A673 (cell line): ENCODE data around the gene RNGTT. TPM values are rescaled to one million over a fixed set of nuclear protein-coding genes. Genes with fewer than 3 reads are reported as not detected.

Experiments
- BruUV-seq: library from RNA; stranded (reverse); fragments of 400-500 nt; replicated peaks from 2 replicates; lab custom pipeline; 2021; lab: Mats Ljungman, UMichigan
- CTCF ChIA-PET: fragments of 300-600 bp; sonication (Branson Sonifier 250); formaldehyde crosslinking; loops from one replicate; lab custom pipeline; 2022; ENCODE audit warnings: antibody characterized with exemption; lab: Charles Lee
- POLR2A ChIA-PET: fragments of 300-600 bp; sonication (Branson Sonifier 250); formaldehyde crosslinking; loops from one replicate; lab custom pipeline; 2022; ENCODE audit warnings: antibody characterized with exemption; ENCODE audit not compliant: low non-redundant PET; lab: Charles Lee
- DNase-seq: peaks from one replicate; pipeline ENCODE4 v3.0.0-alpha.2; 2015; ENCODE audit warnings: low spot score
- H3K27ac ChIP-seq: fragments of 200-600 bp; sonication (generic); 2 replicates; pipeline ENCODE4 v1.5.1; 2016; ENCODE audit warnings: mixed run types, low read depth, mild to moderate bottlenecking, mixed read lengths, antibody characterized with exemption, low read length; ENCODE audit not compliant: poor library complexity, severe bottlenecking
- H3K27me3 ChIP-seq: fragments of 200-600 bp; sonication (generic); replicated peaks from 2 replicates; pipeline ENCODE4 v1.6.1; 2017; ENCODE audit warnings: mixed run types, low read depth, mild to moderate bottlenecking, mixed read lengths, antibody characterized with exemption, low read length; ENCODE audit not compliant: insufficient read depth, poor library complexity
- H3K36me3 ChIP-seq: fragments of 200-600 bp; sonication (generic); 2 replicates; pipeline ENCODE4 v1.6.1; 2016; ENCODE audit warnings: mixed run types, mild to moderate bottlenecking, mixed read lengths, antibody characterized with exemption, low read length; ENCODE audit not compliant: insufficient read depth, poor library complexity, severe bottlenecking
- H3K4me1 ChIP-seq: fragments of 200-600 bp; sonication (generic); 2 replicates; pipeline ENCODE4 v1.6.1; 2017; ENCODE audit warnings: mixed run types, mild to moderate bottlenecking, mixed read lengths, antibody characterized with exemption, low read length; ENCODE audit not compliant: insufficient read depth, poor library complexity, severe bottlenecking
- H3K4me3 ChIP-seq: fragments of 200-600 bp; sonication (generic); 2 replicates; pipeline ENCODE4 v1.5.1; 2016; ENCODE audit warnings: low read depth, mixed run types, mild to moderate bottlenecking, mixed read lengths, low read length; ENCODE audit not compliant: poor library complexity, severe bottlenecking
- H3K9me3 ChIP-seq: fragments of 200-600 bp; sonication (generic); 2 replicates; pipeline ENCODE4 v1.6.1; 2016; ENCODE audit warnings: mixed run types, low read depth, mild to moderate bottlenecking, mixed read lengths, antibody characterized with exemption, low read length; ENCODE audit not compliant: poor library complexity, severe bottlenecking
- EZH2 ChIP-seq: fragments of 200-600 bp; sonication (generic); IDR thresholded peaks from 2 replicates; pipeline ENCODE4 v1.6.1; 2017; ENCODE audit warnings: borderline replicate concordance, low read depth, mild to moderate bottlenecking, mixed read lengths, antibody characterized with exemption, low read length; ENCODE audit not compliant: poor library complexity, severe bottlenecking
- intact Hi-C: fragments of 100-400 bp; cut with micrococcal nuclease; formaldehyde crosslinking; loops from one replicate; pipeline ENCODE4 v1.10.0; 2022; ENCODE audit not compliant: unreplicated experiment
- total RNA-seq: library from RNA; stranded (reverse); gene quantifications from 2 replicates; pipeline ENCODE4 v1.2.3, GENCODE V29; 2021
- TF ChIP-seq, protein P1 (sequence below): fragments of 300-800, 200-600 bp; sonication (generic); conservative IDR thresholded peaks from 2 replicates; pipeline ENCODE4 v1.5.1; 2017; ENCODE audit warnings: low read depth, mild to moderate bottlenecking, antibody characterized with exemption, low read length, moderate library complexity, mixed read lengths

RNGTT gene
- total RNA-seq, 1 experiment from 2014 or later = 31.8 TPM

DNA sequence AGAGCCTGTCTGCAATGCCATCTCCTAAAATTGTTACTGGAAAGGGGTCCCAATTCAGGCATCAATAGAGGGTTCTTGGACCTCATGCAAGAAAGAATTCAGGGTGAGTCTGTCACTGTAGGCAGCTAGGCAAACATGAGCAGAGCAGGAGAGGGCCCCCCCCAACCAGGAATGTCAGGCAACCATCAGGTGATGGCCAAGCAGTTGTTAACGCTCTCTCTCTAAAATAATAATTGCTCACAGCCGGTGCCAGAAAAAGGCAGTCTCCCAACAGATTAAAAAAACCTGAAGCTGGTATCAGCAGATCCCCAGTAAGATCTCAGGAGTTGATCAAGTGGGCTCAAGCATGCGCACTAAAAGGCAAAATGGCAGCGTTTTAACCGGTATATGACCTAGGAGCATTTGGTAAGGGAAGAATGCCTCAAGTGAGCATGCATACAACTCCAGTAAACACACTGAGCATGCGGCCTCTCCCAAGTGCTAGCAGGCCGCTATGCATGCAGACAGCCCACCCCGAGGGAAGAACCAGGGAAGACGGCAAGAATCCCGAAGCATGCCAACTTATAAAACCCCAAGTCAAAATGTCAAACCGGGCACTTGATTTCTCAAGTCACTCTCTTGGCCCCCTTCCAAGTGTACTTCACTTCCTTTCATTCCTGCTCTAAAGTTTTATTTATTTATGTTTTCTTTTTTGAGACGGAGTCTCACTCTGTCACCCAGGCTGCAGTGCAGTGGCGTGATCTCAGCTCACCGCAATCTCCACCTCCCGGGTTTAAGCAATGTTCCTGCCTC lies 44.0 kb upstream of the RNGTT start:
- Histone ChIP-seq H3K27ac (no peak overlapping the region), H3K27me3 (no peaks in the 10 kb centered on the region), H3K36me3 (no peaks in the 10 kb centered on the region), H3K9me3 (no peaks in the 10 kb centered on the region), H3K4me3 (no peak overlapping the region), H3K4me1 (peaks cover 5% of the 10 kb centered on the region)
- intact Hi-C loops = no loop called here
- DNase-seq = peak; percentile 18
- no TSS peak for BruUV-seq
- ChIA-PET CTCF (no interaction called here), POLR2A (no interaction called here)
- TF ChIP-seq, protein P1, sequence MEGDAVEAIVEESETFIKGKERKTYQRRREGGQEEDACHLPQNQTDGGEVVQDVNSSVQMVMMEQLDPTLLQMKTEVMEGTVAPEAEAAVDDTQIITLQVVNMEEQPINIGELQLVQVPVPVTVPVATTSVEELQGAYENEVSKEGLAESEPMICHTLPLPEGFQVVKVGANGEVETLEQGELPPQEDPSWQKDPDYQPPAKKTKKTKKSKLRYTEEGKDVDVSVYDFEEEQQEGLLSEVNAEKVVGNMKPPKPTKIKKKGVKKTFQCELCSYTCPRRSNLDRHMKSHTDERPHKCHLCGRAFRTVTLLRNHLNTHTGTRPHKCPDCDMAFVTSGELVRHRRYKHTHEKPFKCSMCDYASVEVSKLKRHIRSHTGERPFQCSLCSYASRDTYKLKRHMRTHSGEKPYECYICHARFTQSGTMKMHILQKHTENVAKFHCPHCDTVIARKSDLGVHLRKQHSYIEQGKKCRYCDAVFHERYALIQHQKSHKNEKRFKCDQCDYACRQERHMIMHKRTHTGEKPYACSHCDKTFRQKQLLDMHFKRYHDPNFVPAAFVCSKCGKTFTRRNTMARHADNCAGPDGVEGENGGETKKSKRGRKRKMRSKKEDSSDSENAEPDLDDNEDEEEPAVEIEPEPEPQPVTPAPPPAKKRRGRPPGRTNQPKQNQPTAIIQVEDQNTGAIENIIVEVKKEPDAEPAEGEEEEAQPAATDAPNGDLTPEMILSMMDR = no peak
- TF ChIP-seq EZH2 = no peak

DNA sequence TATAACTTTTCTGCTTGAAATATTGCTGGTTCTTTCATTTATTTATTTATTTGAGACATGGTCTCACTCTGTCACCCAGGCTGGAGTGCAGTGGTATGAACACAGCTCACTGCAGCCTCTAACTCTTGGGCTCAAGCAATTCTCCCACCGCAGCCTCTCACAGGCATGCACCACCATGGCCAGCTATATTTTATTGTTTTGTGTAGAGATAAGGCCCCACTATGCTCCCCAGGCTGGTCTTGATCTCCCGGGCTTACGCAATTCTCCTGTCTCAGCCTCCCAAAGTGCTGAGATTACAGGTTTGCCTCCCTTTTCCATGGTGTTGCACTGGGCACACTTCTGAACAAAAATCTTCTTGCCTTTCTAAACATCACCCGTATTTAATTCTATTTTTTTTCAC lies 39.1 kb upstream of the RNGTT start:
- H3K4me1 ChIP-seq = peaks cover 4% of the 10 kb centered on the region
- no peak for DNase-seq
- no peak overlapping the region for H3K27ac ChIP-seq
- TF ChIP-seq, protein P1 = no peak
- TF ChIP-seq EZH2 = no peak
- BruUV-seq = no TSS peak
- H3K4me3 ChIP-seq = no peak overlapping the region
- intact Hi-C loops = no loop called here
- H3K27me3 ChIP-seq = no peaks in the 10 kb centered on the region
- ChIA-PET CTCF (interaction anchor here (1.4 kb wide), 1 partner anchor 20 kb away, joined by 4 read pairs; no protein-coding TSS in a partner anchor), POLR2A (no interaction called here)
- no peaks in the 10 kb centered on the region for H3K36me3 ChIP-seq
- H3K9me3 ChIP-seq = no peaks in the 10 kb centered on the region

DNA sequence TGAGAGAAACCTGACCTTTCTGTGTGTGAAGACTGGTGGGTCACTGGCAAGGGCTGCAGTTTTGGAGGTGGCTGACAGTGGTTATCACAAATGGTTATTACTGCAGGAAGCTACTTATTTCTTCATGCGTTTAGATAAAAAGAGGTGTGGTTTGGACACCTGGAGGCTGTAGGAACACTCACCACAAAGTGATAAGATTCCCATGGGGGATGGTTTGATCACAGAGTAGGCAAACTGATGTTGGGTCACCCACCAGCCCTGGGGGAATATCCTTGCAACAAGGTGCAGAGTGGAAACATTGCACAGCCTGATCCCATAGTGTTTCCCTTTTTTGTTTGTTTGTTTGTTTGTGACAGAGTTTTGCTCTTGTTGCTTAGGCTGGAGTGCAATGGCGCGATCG lies 33.9 kb upstream of the RNGTT start:
- Histone ChIP-seq H3K27me3 (no peaks in the 10 kb centered on the region), H3K9me3 (no peaks in the 10 kb centered on the region), H3K4me1 (no peaks in the 10 kb centered on the region), H3K27ac (no peak overlapping the region), H3K36me3 (no peaks in the 10 kb centered on the region), H3K4me3 (no peak overlapping the region)
- DNase-seq = no peak
- no TSS peak for BruUV-seq
- intact Hi-C loops = no loop called here
- ChIA-PET CTCF (no interaction called here), POLR2A (no interaction called here)
- TF ChIP-seq, protein P1 = no peak
- no peak for TF ChIP-seq EZH2
